WTC11 (cell line): ENCODE measurements around the gene LSM4. TPM values are rescaled to one million over a fixed set of nuclear protein-coding genes. Genes with fewer than 3 reads are reported as not detected.

ENCODE experiments used
- ATAC-seq: fragments of 200-7000 bp; cut with Tn5 transposase; 2 replicates; pipeline ENCODE4 v1.10.0; 2021; ENCODE audit warnings: mild to moderate bottlenecking, moderate library complexity
- CTCF ChIA-PET: fragments of 300-600 bp; sonication (Branson Sonifier 250); formaldehyde crosslinking; loops from one replicate; lab custom pipeline; 2021; ENCODE audit warnings: antibody characterized with exemption; lab: Charles Lee
- POLR2A ChIA-PET: fragments of 350-600 bp; sonication (Branson Sonifier 250); formaldehyde crosslinking; loops from one replicate; lab custom pipeline; 2021; ENCODE audit warnings: antibody characterized with exemption; lab: Charles Lee
- DNase-seq: peaks from one replicate; pipeline ENCODE4 v3.0.0; 2021; ENCODE audit warnings: low spot score
- H3K27ac Mint-ChIP-seq: 2 replicates; pipeline ENCODE4 v1.8.0; 2021; ENCODE audit warnings: mixed read lengths
- H3K27me3 Mint-ChIP-seq: 2 replicates; pipeline ENCODE4 v1.8.0; 2021; ENCODE audit warnings: low read depth, mild to moderate bottlenecking, moderate library complexity, mixed read lengths
- H3K36me3 Mint-ChIP-seq: 2 replicates; pipeline ENCODE4 v1.8.0; 2021; ENCODE audit warnings: mixed read lengths
- H3K4me1 Mint-ChIP-seq: 2 replicates; pipeline ENCODE4 v1.8.0; 2022; ENCODE audit warnings: mixed read lengths
- H3K4me3 Mint-ChIP-seq: 2 replicates; pipeline ENCODE4 v1.8.0; 2021; ENCODE audit warnings: mild to moderate bottlenecking, moderate library complexity, mixed read lengths
- H3K9me3 Mint-ChIP-seq: 2 replicates; pipeline ENCODE4 v1.8.0; 2021; ENCODE audit warnings: mixed read lengths
- CBFB ChIP-seq: sonication (generic); formaldehyde crosslinking; IDR thresholded peaks from 2 replicates; pipeline ENCODE4 v1.8.1; 2022; ENCODE audit warnings: mild to moderate bottlenecking, low read depth, missing genetic modification reagents
- CREM ChIP-seq: sonication (generic); formaldehyde crosslinking; IDR thresholded peaks from 2 replicates; pipeline ENCODE4 v1.8.1; 2022; ENCODE audit warnings: mild to moderate bottlenecking, missing genetic modification reagents, moderate library complexity
- E2F1 ChIP-seq: sonication (generic); formaldehyde crosslinking; IDR thresholded peaks from 2 replicates; pipeline ENCODE4 v1.8.0; 2022; ENCODE audit warnings: mild to moderate bottlenecking, missing genetic modification reagents
- E2F5 ChIP-seq: sonication (generic); formaldehyde crosslinking; IDR thresholded peaks from 2 replicates; pipeline ENCODE4 v1.8.1; 2022; ENCODE audit warnings: mild to moderate bottlenecking, moderate library complexity, missing genetic modification reagents
- FOXK1 ChIP-seq: sonication (generic); formaldehyde crosslinking; IDR thresholded peaks from 2 replicates; pipeline ENCODE4 v1.8.0; 2022; ENCODE audit warnings: mild to moderate bottlenecking, moderate library complexity, missing genetic modification reagents
- FOXP1 ChIP-seq: sonication (generic); formaldehyde crosslinking; IDR thresholded peaks from 2 replicates; pipeline ENCODE4 v1.8.0; 2022; ENCODE audit warnings: missing genetic modification reagents, mild to moderate bottlenecking, moderate library complexity, borderline replicate concordance
- GRHL2 ChIP-seq: fragments of 250-450 bp; sonication (Bioruptor Pico); IDR thresholded peaks from 2 replicates; pipeline ENCODE4 v1.8.0; 2022; ENCODE audit warnings: mild to moderate bottlenecking, moderate library complexity; ENCODE audit not compliant: insufficient replicate concordance, severe bottlenecking
- MLX ChIP-seq: sonication (generic); formaldehyde crosslinking; IDR thresholded peaks from 2 replicates; pipeline ENCODE4 v1.8.1; 2023; ENCODE audit warnings: mild to moderate bottlenecking, missing genetic modification reagents, moderate library complexity
- NFATC4 ChIP-seq: fragments of 250-450 bp; sonication (Bioruptor Pico); IDR thresholded peaks from 2 replicates; pipeline ENCODE4 v1.9.0; 2021; ENCODE audit warnings: mild to moderate bottlenecking
- NR1H2 ChIP-seq: sonication (generic); formaldehyde crosslinking; IDR thresholded peaks from 2 replicates; pipeline ENCODE4 v1.9.0; 2021; ENCODE audit warnings: mild to moderate bottlenecking, moderate library complexity, missing genetic modification reagents
- NR3C1 ChIP-seq: sonication (generic); formaldehyde crosslinking; conservative IDR thresholded peaks from 2 replicates; pipeline ENCODE4 v1.8.1; 2023; ENCODE audit warnings: low read depth, mild to moderate bottlenecking, missing genetic modification reagents
- SOX15 ChIP-seq: fragments of 250-450 bp; sonication (Bioruptor Pico); IDR thresholded peaks from 2 replicates; pipeline ENCODE4 v1.9.0; 2021; ENCODE audit warnings: mild to moderate bottlenecking
- TCF7 ChIP-seq: sonication (generic); formaldehyde crosslinking; IDR thresholded peaks from 2 replicates; pipeline ENCODE4 v1.8.0; 2022; ENCODE audit warnings: mild to moderate bottlenecking, low read depth, missing genetic modification reagents, moderate library complexity
- TEAD4 ChIP-seq: sonication (generic); formaldehyde crosslinking; IDR thresholded peaks from 2 replicates; pipeline ENCODE4 v1.8.0; 2022; ENCODE audit warnings: mild to moderate bottlenecking, missing genetic modification reagents
- ZNF219 ChIP-seq: sonication (generic); formaldehyde crosslinking; IDR thresholded peaks from 2 replicates; pipeline ENCODE4 v1.8.0; 2023; ENCODE audit warnings: missing genetic modification reagents, mild to moderate bottlenecking, borderline replicate concordance
- ZNF263 ChIP-seq: sonication (generic); formaldehyde crosslinking; IDR thresholded peaks from 2 replicates; pipeline ENCODE4 v1.8.1; 2022; ENCODE audit warnings: low read depth, mild to moderate bottlenecking, moderate library complexity, missing genetic modification reagents
- ZNF423 ChIP-seq: fragments of 250-450 bp; sonication (Bioruptor Pico); IDR thresholded peaks from 2 replicates; pipeline ENCODE4 v2.1.2; 2022; ENCODE audit warnings: mild to moderate bottlenecking, moderate library complexity
- ZNF512 ChIP-seq: sonication (generic); formaldehyde crosslinking; IDR thresholded peaks from 2 replicates; pipeline ENCODE4 v1.8.1; 2022; ENCODE audit warnings: missing genetic modification reagents, borderline replicate concordance
- ZNF671 ChIP-seq: fragments of 250-450 bp; sonication (Bioruptor Pico); IDR thresholded peaks from 2 replicates; pipeline ENCODE4 v1.8.0; 2021; ENCODE audit warnings: mild to moderate bottlenecking
- total RNA-seq: library from RNA; stranded (reverse); gene quantifications from 3 replicates; pipeline ENCODE4 v1.2.3, GENCODE V29; 2021
- TF ChIP-seq, protein P1 (sequence below): sonication (generic); formaldehyde crosslinking; IDR thresholded peaks from 2 replicates; pipeline ENCODE4 v1.8.1; 2023; ENCODE audit warnings: mild to moderate bottlenecking, moderate library complexity, missing genetic modification reagents
- TF ChIP-seq, protein P2 (sequence below): sonication (generic); formaldehyde crosslinking; IDR thresholded peaks from 2 replicates; pipeline ENCODE4 v1.8.0; 2022; ENCODE audit warnings: mild to moderate bottlenecking, missing genetic modification reagents
- TF ChIP-seq, protein P3 (sequence below): fragments of 250-450 bp; sonication (Bioruptor Pico); IDR thresholded peaks from 2 replicates; pipeline ENCODE4 v1.9.0; 2021; ENCODE audit warnings: mild to moderate bottlenecking, borderline replicate concordance

The LSM4 gene
- total RNA-seq, 1 experiment from 2014 or later: 373 TPM

DNA sequence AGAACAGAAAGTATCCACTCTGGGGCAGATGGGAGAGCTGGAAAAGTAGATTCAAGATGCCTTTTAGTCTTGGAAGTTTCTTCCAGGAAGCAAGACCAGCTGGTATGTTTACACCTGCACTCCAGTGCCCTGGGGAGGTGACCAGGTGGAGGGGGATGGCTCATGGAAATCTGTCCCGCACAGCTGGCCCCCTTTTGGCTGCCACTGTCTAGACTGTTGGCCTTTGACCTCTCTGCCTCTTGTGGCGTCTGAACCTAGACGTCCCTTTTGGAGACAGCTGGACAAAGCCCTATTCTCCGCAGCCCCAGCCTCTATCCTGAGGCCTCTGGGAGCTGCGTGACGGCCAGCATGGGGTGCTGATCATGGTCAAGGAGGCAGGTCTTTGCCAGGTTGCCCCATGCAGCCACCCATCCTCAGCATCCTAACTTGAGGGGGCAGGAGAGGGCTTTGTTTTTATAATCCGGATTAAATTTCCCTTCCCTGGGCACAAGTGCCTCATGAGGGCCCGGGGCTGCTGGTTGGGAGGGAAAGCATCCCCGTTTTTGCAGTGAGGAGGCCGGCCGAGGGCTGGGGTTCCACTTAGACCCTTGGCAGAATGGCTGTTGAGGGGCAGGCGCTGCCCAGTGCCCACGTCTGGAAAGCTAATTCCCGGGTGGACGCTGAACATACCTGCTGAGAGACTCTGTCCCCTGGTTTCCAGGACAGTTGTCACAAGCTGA, 45.8 kb upstream of the LSM4 start:
- no peaks in the 10 kb centered on the region for H3K9me3 Mint-ChIP-seq
- ChIA-PET CTCF (interaction anchor here (0.8 to 12.4 kb wide), 3 partner anchors 19 to 90 kb away, joined by 5 to 91 read pairs (median 11); partner anchors contain the start of gene GDF15), POLR2A (interaction anchor here (0.6 to 1.4 kb wide), 3 partner anchors 49 to 402 kb away, joined by 3 to 7 read pairs (median 6); partner anchors contain the start of gene KCNN1)
- ATAC-seq (no peak), DNase-seq (no peak)
- peaks cover 10% of the 10 kb centered on the region; the same call in 1 of the 2 replicates for H3K36me3 Mint-ChIP-seq
- H3K27ac Mint-ChIP-seq: no peak overlapping the region; the same call in 1 of the 2 replicates
- no peaks in the 10 kb centered on the region for H3K27me3 Mint-ChIP-seq
- TF ChIP-seq, protein P1, sequence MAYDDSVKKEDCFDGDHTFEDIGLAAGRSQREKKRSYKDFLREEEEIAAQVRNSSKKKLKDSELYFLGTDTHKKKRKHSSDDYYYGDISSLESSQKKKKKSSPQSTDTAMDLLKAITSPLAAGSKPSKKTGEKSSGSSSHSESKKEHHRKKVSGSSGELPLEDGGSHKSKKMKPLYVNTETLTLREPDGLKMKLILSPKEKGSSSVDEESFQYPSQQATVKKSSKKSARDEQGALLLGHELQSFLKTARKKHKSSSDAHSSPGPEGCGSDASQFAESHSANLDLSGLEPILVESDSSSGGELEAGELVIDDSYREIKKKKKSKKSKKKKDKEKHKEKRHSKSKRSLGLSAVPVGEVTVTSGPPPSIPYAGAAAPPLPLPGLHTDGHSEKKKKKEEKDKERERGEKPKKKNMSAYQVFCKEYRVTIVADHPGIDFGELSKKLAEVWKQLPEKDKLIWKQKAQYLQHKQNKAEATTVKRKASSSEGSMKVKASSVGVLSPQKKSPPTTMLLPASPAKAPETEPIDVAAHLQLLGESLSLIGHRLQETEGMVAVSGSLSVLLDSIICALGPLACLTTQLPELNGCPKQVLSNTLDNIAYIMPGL (CRISPR knock-in tag): no peak
- TF ChIP-seq CBFB: no peak
- no peak for TF ChIP-seq NR1H2 (CRISPR knock-in tag)
- no peak for TF ChIP-seq CREM (CRISPR knock-in tag)
- no peak for TF ChIP-seq ZNF263 (CRISPR knock-in tag)
- no peak overlapping the region for H3K4me3 Mint-ChIP-seq
- H3K4me1 Mint-ChIP-seq: peaks cover 42% of the 10 kb centered on the region

- DNase-seq (no peak), ATAC-seq (no peak)
- H3K9me3 Mint-ChIP-seq: no peaks in the 10 kb centered on the region
- H3K27ac Mint-ChIP-seq: peak overlapping the region; percentile 98
- peaks cover 45% of the 10 kb centered on the region for H3K4me1 Mint-ChIP-seq
- CTCF ChIA-PET: interaction anchor here (1.1 to 12.4 kb wide), 2 partner anchors 22 to 86 kb away, joined by 4 to 91 read pairs; partner anchors contain the start of gene GDF15
- POLR2A ChIA-PET: no interaction called here
- TF ChIP-seq SOX15 (CRISPR knock-in tag) (no peak), ZNF671 (CRISPR knock-in tag) (no peak), ZNF512 (CRISPR knock-in tag) (no peak), MLX (CRISPR knock-in tag) (no peak), E2F1 (CRISPR knock-in tag) (no peak), E2F5 (no peak), FOXP1 (CRISPR knock-in tag) (no peak), ZNF219 (CRISPR knock-in tag) (no peak), NFATC4 (CRISPR knock-in tag) (no peak), CBFB (no peak), NR3C1 (CRISPR knock-in tag) (no peak), TCF7 (no peak), ZNF423 (no peak), GRHL2 (no peak), TEAD4 (CRISPR knock-in tag) (no peak), FOXK1 (CRISPR knock-in tag) (no peak)
- TF ChIP-seq, protein P2, sequence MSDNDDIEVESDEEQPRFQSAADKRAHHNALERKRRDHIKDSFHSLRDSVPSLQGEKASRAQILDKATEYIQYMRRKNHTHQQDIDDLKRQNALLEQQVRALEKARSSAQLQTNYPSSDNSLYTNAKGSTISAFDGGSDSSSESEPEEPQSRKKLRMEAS (CRISPR knock-in tag): no peak
- TF ChIP-seq, protein P3, sequence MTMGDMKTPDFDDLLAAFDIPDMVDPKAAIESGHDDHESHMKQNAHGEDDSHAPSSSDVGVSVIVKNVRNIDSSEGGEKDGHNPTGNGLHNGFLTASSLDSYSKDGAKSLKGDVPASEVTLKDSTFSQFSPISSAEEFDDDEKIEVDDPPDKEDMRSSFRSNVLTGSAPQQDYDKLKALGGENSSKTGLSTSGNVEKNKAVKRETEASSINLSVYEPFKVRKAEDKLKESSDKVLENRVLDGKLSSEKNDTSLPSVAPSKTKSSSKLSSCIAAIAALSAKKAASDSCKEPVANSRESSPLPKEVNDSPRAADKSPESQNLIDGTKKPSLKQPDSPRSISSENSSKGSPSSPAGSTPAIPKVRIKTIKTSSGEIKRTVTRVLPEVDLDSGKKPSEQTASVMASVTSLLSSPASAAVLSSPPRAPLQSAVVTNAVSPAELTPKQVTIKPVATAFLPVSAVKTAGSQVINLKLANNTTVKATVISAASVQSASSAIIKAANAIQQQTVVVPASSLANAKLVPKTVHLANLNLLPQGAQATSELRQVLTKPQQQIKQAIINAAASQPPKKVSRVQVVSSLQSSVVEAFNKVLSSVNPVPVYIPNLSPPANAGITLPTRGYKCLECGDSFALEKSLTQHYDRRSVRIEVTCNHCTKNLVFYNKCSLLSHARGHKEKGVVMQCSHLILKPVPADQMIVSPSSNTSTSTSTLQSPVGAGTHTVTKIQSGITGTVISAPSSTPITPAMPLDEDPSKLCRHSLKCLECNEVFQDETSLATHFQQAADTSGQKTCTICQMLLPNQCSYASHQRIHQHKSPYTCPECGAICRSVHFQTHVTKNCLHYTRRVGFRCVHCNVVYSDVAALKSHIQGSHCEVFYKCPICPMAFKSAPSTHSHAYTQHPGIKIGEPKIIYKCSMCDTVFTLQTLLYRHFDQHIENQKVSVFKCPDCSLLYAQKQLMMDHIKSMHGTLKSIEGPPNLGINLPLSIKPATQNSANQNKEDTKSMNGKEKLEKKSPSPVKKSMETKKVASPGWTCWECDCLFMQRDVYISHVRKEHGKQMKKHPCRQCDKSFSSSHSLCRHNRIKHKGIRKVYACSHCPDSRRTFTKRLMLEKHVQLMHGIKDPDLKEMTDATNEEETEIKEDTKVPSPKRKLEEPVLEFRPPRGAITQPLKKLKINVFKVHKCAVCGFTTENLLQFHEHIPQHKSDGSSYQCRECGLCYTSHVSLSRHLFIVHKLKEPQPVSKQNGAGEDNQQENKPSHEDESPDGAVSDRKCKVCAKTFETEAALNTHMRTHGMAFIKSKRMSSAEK (CRISPR knock-in tag): no peak
- H3K4me3 Mint-ChIP-seq: no peak overlapping the region
- H3K36me3 Mint-ChIP-seq: peaks cover 19% of the 10 kb centered on the region
- H3K27me3 Mint-ChIP-seq: no peaks in the 10 kb centered on the region
Measured at GRCh38 chr19:18366021-18366435, 43.2 kb upstream of the LSM4 start.
